ENCODE measurements around the gene IER3.
"Not testable (repeated sequence)": the region's sequence is repeated elsewhere in the genome, so short reads cannot be mapped to it uniquely, and the experiment has no call there.

IER3 gene

DNA sequence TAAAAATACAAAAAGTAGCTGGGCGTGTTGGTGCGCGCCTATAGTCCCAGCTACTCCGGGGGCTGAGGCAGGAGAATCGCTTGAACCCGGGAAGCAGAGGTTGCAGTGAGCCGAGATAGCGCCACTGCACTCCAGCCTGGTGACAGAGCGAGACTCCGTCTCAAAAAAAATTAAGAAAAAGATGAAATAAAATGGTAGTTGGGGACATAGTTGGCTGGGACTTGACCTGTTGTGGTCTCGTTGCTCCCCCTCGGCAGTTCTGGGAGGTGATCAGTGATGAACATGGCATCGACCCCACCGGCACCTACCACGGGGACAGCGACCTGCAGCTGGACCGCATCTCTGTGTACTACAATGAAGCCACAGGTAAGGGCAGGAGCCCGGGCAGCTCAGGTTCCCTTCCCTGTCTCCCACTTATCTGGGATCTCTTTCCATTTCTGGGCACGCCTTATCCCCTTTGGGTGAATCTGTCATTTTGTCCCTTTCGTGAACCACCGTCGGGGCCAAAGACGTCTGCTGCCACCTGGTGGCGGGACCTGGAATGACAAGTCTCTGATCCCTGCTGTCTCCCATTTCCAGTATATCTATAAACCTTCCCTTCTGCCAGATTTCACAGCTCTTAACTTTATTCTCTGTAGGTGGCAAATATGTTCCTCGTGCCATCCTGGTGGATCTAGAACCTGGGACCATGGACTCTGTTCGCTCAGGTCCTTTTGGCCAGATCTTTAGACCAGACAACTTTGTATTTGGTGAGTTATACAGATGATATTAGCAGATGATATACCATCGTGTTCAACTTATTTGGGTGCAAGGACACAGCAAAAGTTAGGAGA is 21.9 kb downstream of the IER3 start:
- DNase-seq, result peak; percentile 50

- not testable (repeated sequence) for DNase-seq
These were observed 22.4 kb downstream of the IER3 start for GRCh38 chr6:30722025-30722279.

GRCh38 chr6:30721198-30722024 is 22.9 kb downstream of the IER3 start:
- peak; percentile 74 for DNase-seq

- DNase-seq, result peak; percentile 59
These were observed 23.6 kb downstream of the IER3 start for GRCh38 chr6:30720738-30721197.

DNA sequence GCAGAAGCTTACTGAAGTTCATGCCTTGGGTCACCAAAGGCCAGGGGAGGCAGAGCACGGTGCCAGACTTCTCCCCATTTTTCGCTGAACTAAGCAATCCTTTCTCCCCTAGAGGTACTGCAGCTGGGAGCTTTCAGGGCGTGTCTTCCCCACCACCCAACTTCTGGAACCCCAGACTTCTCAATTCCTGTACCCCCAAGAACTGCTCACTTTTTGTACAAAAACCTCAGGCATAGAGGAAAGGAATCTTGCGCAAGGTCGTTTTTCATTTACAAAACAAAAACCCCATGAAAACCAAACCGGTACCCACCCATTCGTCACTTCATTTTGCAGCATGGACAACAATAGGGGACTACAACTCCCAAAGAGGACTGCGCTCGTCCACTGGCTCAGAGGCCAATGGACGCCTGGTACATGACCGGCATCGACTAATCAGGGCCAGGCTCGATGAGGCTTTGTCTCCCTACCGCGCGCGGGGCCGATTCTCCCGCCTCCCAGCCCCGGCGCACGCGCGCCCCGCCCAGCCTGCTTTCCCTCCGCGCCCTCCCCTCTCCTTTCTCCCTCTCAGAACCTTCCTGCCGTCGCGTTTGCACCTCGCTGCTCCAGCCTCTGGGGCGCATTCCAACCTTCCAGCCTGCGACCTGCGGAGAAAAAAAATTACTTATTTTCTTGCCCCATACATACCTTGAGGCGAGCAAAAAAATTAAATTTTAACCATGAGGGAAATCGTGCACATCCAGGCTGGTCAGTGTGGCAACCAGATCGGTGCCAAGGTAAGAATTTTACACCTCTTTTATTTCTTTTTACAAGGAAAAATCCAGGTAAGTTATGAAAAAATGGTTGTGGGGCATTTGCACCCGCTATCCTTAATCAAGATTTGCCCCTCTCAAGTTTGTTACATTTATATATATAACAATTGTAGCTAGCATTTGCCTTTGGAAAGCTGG is 24.3 kb downstream of the IER3 start, which contains the start of gene TUBB:
TSS of gene TUBB (plus strand) at position 562 of the 947 bp plus-strand sequence. CDS start at position 717, 155 bp downstream.
- DNase-seq, result peak; percentile 93

GRCh38 chr6:30719356-30719755 is 25.0 kb downstream of the IER3 start:
- peak; percentile 46 for DNase-seq

- not testable (repeated sequence) for DNase-seq
These were observed 26.3 kb downstream of the IER3 start for GRCh38 chr6:30717845-30718720.

GRCh38 chr6:30717129-30717844 is 27.1 kb downstream of the IER3 start, which contains the start of gene MDC1:
Gene MDC1, minus strand, starts transcription at chr6:30717281. Its CDS starts 2,106 bp downstream, at chr6:30715175.
- DNase-seq, result peak; percentile 98

DNA sequence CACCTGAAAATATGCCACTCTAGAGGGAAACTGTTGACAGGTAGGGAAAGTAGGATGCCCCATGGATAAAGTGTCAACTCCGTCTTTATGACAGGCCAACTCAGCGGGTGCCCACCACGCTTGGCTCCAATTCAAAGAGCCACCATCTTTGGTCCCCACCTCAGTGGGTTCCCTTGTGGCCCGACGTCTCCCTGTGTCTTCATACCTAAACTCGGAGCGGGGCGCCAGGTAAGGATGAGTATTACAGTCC is 27.5 kb downstream of the IER3 start:
- DNase-seq, result no peak

DNA sequence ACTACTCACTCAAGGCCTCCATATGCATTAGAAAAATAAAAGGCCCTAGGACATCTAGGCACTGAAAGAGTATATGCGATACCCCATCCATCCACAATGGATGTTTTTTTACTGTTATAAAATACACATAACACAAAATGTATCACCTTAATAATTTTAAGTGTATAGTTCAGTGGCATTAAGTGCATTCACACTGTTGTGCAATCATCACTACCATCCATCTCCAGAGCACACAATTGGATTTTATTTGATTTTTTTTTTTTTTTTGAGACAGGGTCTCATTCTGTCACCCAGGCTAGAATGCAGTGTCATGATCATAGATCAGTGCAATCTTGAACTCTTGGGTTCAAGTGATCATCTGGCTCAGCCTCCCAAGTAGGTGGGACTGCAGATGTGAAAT is 30.1 kb downstream of the IER3 start:
- DNase-seq, result no peak

DNA sequence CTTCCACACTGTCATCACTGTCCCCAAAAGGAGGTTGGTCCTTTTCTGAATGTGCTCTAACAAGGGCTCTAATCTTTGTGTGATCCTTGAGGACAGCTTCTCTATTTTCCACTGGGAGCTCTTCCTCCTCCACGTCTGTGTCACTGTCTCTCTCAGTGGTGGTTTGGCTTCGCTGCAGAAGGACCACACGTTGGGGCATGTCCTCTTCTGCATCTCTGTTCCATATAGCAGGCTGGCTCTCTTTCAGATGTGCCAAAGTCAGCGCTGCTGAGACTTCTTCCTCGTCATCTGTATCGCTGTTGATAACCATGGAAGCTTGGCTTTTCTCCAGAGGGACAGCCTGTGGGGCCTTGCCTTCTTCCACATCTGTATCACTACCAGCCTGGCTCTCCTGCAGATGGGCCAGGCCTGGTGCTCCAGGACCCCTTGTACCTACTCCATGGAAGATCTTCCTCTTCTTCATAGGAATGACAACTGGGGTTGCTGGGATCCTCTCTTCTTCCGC is 31.9 kb downstream of the IER3 start:
- DNase-seq, result no peak

GRCh38 chr6:30711758-30712380 is 32.5 kb downstream of the IER3 start:
- no peak for DNase-seq

DNA sequence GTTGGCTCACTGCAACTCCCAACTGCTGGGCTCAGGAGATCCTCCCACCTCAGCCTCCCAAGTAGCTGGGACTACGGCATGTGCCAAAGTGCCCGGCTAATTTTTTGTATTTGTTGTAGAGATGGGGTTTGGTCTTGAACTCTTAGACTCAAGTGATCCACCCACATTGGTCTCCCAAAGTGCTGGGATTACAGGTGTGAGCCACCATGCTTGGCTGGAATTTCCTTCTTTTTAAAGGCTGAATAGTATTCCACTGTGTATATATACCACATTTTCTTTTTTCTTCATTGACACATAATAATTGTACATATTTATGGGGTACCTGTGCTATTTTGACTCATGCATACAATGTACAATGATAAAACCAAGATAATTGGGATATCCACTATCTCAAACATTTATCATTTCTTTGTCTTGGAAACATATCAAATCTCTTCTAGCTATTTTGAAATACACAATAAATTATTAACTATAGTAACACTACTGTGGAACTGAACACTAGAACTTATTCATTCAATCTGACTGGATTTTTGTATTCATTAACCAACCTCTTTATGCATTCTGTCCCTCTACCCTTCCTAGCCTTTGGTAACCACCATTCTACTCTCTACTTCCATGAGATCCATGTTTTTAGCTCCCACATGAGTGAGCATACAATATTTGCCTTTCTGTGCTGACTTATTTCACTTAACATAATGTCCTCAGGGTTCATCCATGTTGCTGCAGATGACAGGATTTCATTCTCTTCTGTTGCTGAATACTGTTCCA is 35.1 kb downstream of the IER3 start:
- no peak for DNase-seq

GRCh38 chr6:30707281-30707850 is 37.0 kb downstream of the IER3 start:
- DNase-seq, result peak; percentile 72

GRCh38 chr6:30705620-30706019 is 38.7 kb downstream of the IER3 start:
- no peak for DNase-seq

DNA sequence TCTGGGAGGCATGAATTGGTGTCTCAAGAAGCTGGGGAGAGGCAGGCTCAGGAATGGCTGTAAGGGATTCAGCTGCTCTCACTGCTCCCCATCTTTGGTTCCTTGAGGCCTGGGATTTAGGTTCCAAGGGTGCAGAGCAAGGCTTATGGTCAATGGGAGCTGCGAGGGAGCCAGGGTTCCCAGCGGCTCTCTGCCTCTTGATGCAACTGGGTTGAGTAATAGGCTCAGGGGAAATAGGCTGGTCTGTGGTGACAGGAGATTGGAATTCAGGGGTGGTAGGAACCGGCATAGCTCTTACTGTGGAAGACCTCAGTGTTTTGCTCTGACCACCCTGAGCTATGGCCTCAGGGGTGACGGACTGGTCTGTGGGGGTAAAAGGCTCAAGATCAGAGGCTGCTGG is 40.5 kb downstream of the IER3 start:
- DNase-seq, result no peak

DNA sequence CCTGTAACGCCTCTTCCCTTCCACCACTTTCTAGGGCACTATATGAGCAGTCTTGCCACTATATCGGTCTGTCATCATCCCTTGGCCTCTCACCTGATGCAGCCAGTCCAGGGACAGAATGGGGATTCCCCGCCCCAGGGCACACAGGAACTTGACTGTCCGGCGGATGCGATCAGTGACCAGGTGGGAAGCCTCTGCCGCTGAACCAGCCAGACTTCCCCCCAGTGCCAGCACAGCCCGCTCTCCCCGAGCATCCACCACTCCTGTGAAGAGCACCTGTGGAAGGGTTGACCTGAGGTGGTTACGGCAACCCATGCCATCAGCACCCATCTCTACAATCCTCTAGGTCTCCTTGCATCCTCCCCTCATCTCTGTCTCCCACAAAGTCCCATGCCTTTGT is 41.3 kb downstream of the IER3 start:
- DNase-seq, result no peak

- no peak for DNase-seq
These were observed 44.0 kb downstream of the IER3 start for GRCh38 chr6:30700340-30700739.

DNA sequence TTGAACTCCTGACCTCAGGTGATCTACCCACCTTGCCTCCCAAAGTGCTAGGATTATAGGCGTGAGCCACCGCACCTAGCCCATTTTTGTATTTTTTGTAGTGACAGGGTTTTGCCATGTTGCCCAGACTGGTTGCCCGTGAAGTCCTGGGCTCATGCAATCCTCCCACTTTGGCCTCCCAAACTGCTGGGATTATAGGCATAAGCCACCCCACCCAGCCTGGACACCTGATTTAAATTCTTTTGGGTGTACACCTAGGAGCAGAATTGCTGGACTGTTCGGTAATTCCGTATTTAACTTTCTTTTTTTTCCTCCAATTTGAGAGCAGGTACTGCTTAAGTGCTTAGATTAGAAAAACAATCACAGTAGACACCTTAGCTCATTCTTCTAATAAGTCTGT is 47.9 kb downstream of the IER3 start:
- DNase-seq, result no peak

Data from NCI-H1092 treated with DMSO at 0.1 percent for 48 hours (cell line).